HCT116 (cell line): ENCODE results near the gene TXNDC16. TPM values are rescaled to one million over a fixed set of nuclear protein-coding genes. Genes with fewer than 3 reads are reported as not detected.

ENCODE experiments used
- ATAC-seq: fragments of 200-7000 bp; cut with Tn5 transposase; 2 replicates; pipeline ENCODE4 v1.9.1; 2020; ENCODE audit warnings: mild to moderate bottlenecking, moderate library complexity
- BruUV-seq: library from RNA; stranded (reverse); fragments of 400-500 nt; replicated peaks from 2 replicates; lab custom pipeline; 2021; lab: Mats Ljungman, UMichigan
- CTCF ChIA-PET: fragments of 300-600 bp; sonication (Branson Sonifier 250); formaldehyde crosslinking; loops from one replicate; lab custom pipeline; 2021; ENCODE audit warnings: antibody characterized with exemption; lab: Charles Lee
- POLR2A ChIA-PET: fragments of 300-600, 350-600 bp; sonication (Branson Sonifier 250); formaldehyde crosslinking; loops from one replicate; lab custom pipeline; 2021; ENCODE audit warnings: antibody characterized with exemption; lab: Charles Lee
- RAD21 ChIA-PET, 2 experiments: fragments of 300-600 bp; sonication (Branson Sonifier 250); formaldehyde crosslinking; loops; one replicate each; lab custom pipeline; 2023; ENCODE audit warnings: low total read pairs in 2 of 2; ENCODE audit not compliant: uncharacterized antibody in 2 of 2, unreplicated experiment in 2 of 2, low non-redundant PET in 1 of 2; lab: Charles Lee
- DNase-seq: peaks from one replicate; pipeline ENCODE4 v3.0.0-alpha.2; 2010; ENCODE audit warnings: low read depth, low spot score
- H2AFZ ChIP-seq: fragments of 200-600 bp; shearing (Covaris generic), sonication (generic); 2 replicates; pipeline ENCODE4 v1.6.1; 2017; ENCODE audit warnings: low read depth, mixed run types, mixed read lengths, antibody characterized with exemption, low read length; ENCODE audit not compliant: poor library complexity, severe bottlenecking
- H3K27ac ChIP-seq: 2 replicates; pipeline ENCODE4 v1.5.1; 2012; ENCODE audit warnings: low read depth, low read length
- H3K27me3 ChIP-seq: fragments of 200-600 bp; sonication (generic); 2 replicates; pipeline ENCODE4 v1.6.1; 2016; ENCODE audit warnings: mixed run types, low read length, mixed read lengths; ENCODE audit not compliant: insufficient read depth
- H3K36me3 ChIP-seq, 2 experiments: fragments of 200-500 bp in 1 of 2; fragments of 200-600 bp in 1 of 2; sonication (Bioruptor generic) in 1 of 2; sonication (generic) in 1 of 2; 2 replicates each; pipeline versions ENCODE4 v1.5.1 to v1.6.1; 2014 to 2016; ENCODE audit warnings: low read length in 2 of 2, inconsistent platforms in 1 of 2, mixed read lengths in 1 of 2, mixed run types in 1 of 2; ENCODE audit not compliant: insufficient read depth in 2 of 2, control insufficient read depth in 1 of 2
- H3K4me1 ChIP-seq, 2 experiments: fragments of 200-600 bp in 1 of 2; sonication (generic) in 1 of 2; 2 replicates each; pipeline versions ENCODE4 v1.5.1 to v1.6.1; 2012 to 2017; ENCODE audit warnings: low read length in 2 of 2, inconsistent platforms in 1 of 2, mild to moderate bottlenecking in 1 of 2, mixed read lengths in 1 of 2, mixed run types in 1 of 2, moderate library complexity in 1 of 2; ENCODE audit not compliant: insufficient read depth in 2 of 2, control insufficient read depth in 1 of 2
- H3K4me2 ChIP-seq: fragments of 200-600 bp; sonication (generic); 2 replicates; pipeline ENCODE4 v1.6.1; 2017; ENCODE audit warnings: mixed run types, low read length, mixed read lengths
- H3K4me3 ChIP-seq, 2 experiments: fragments of 200-600 bp in 1 of 2; sonication (generic) in 1 of 2; replicated peaks in 1 of 2; 2 replicates each; pipeline ENCODE4 v1.5.1; 2011 to 2016; ENCODE audit warnings: low read length in 2 of 2, control low read depth in 1 of 2, low read depth in 1 of 2, mild to moderate bottlenecking in 1 of 2, mixed read lengths in 1 of 2, mixed run types in 1 of 2
- H3K79me2 ChIP-seq: fragments of 200-600 bp; sonication (generic); 2 replicates; pipeline ENCODE4 v1.6.1; 2017; ENCODE audit warnings: mild to moderate bottlenecking, mixed run types, low read length, moderate library complexity, mixed read lengths; ENCODE audit not compliant: insufficient read depth
- H3K9ac ChIP-seq: fragments of 200-600 bp; sonication (generic); 2 replicates; pipeline ENCODE4 v1.6.1; 2016; ENCODE audit warnings: low read length, mixed read lengths
- H3K9me2 ChIP-seq: fragments of 200-600 bp; sonication (generic), shearing (Covaris generic); 2 replicates; pipeline ENCODE4 v1.6.1; 2017; ENCODE audit warnings: mixed run types, mild to moderate bottlenecking, moderate library complexity; ENCODE audit not compliant: insufficient read depth
- H3K9me3 ChIP-seq, 2 experiments: fragments of 200-500 bp in 1 of 2; fragments of 200-600 bp in 1 of 2; sonication (Bioruptor generic) in 1 of 2; sonication (generic) in 1 of 2; 2 replicates each; pipeline ENCODE4 v1.6.1; 2014 to 2017; ENCODE audit warnings: low read length in 2 of 2, mixed read lengths in 2 of 2, inconsistent platforms in 1 of 2, low read depth in 1 of 2, mild to moderate bottlenecking in 1 of 2, mixed run types in 1 of 2, moderate library complexity in 1 of 2; ENCODE audit not compliant: control insufficient read depth in 1 of 2, insufficient read depth in 1 of 2
- H4K20me1 ChIP-seq: fragments of 200-600 bp; sonication (generic), shearing (Covaris generic); 2 replicates; pipeline ENCODE4 v1.6.1; 2017; ENCODE audit warnings: mixed run types, mild to moderate bottlenecking, moderate library complexity; ENCODE audit not compliant: insufficient read depth
- CBX3 ChIP-seq: IDR thresholded peaks from 2 replicates; pipeline ENCODE4 v1.6.1; 2012; ENCODE audit warnings: low read depth
- CEBPB ChIP-seq: IDR thresholded peaks from 2 replicates; pipeline ENCODE4 v1.6.1; 2012; ENCODE audit warnings: low read depth
- CTCF ChIP-seq, 3 experiments: fragments of 200-600 bp in 1 of 3; sonication (generic) in 1 of 3; IDR thresholded peaks in 2 of 3; conservative IDR thresholded peaks in 1 of 3; 2 replicates each; pipeline ENCODE4 v1.5.1; 2012 to 2017; ENCODE audit warnings: low read depth in 2 of 3, low read length in 2 of 3, antibody characterized with exemption in 1 of 3, borderline replicate concordance in 1 of 3, control low read depth in 1 of 3, mild to moderate bottlenecking in 1 of 3, mixed read lengths in 1 of 3, mixed run types in 1 of 3, moderate library complexity in 1 of 3; ENCODE audit not compliant: insufficient read depth in 1 of 3
- EGR1 ChIP-seq: IDR thresholded peaks from 2 replicates; pipeline ENCODE4 v1.6.1; 2012; ENCODE audit warnings: low read depth
- ELF1 ChIP-seq: IDR thresholded peaks from 2 replicates; pipeline ENCODE4 v1.6.1; 2012; ENCODE audit warnings: low read depth, borderline replicate concordance
- EZH2 ChIP-seq: fragments of 200-600 bp; sonication (generic); IDR thresholded peaks from 2 replicates; pipeline ENCODE4 v1.6.1; 2017; ENCODE audit warnings: antibody characterized with exemption, mixed run types
- EZH2phosphoT487 ChIP-seq: fragments of 200-600 bp; IDR thresholded peaks from 2 replicates; pipeline ENCODE4 v1.6.1; 2018; ENCODE audit warnings: antibody characterized with exemption, borderline replicate concordance
- FOSL1 ChIP-seq: IDR thresholded peaks from 2 replicates; pipeline ENCODE4 v1.6.1; 2012; ENCODE audit warnings: low read depth
- JUND ChIP-seq: IDR thresholded peaks from 2 replicates; pipeline ENCODE4 v1.6.1; 2012
- MAX ChIP-seq: IDR thresholded peaks from 2 replicates; pipeline ENCODE4 v1.6.1; 2012
- POLR2A ChIP-seq: IDR thresholded peaks from 2 replicates; pipeline ENCODE4 v1.7.0; 2011; ENCODE audit warnings: borderline replicate concordance; ENCODE audit not compliant: insufficient read depth, insufficient read length; ENCODE audit errors: extremely low read depth
- POLR2AphosphoS5 ChIP-seq: IDR thresholded peaks from 2 replicates; pipeline ENCODE4 v1.6.1; 2011; ENCODE audit warnings: mild to moderate bottlenecking, low read depth, low read length, moderate library complexity
- REST ChIP-seq: IDR thresholded peaks from 2 replicates; pipeline ENCODE4 v1.6.1; 2012; ENCODE audit warnings: low read depth
- SIN3A ChIP-seq: IDR thresholded peaks from 2 replicates; pipeline ENCODE4 v1.6.1; 2012; ENCODE audit warnings: low read depth
- SP1 ChIP-seq: IDR thresholded peaks from 2 replicates; pipeline ENCODE4 v1.6.1; 2012; ENCODE audit warnings: low read depth
- SRF ChIP-seq: IDR thresholded peaks from 2 replicates; pipeline ENCODE4 v1.6.1; 2012; ENCODE audit warnings: low read depth
- TCF7L2 ChIP-seq: IDR thresholded peaks from 2 replicates; pipeline ENCODE4 v1.7.0; 2011; ENCODE audit warnings: borderline replicate concordance, inconsistent platforms; ENCODE audit not compliant: insufficient read depth, insufficient read length; ENCODE audit errors: extremely low read depth
- YY1 ChIP-seq: IDR thresholded peaks from 2 replicates; pipeline ENCODE4 v1.6.1; 2011; ENCODE audit warnings: low read length, low read depth, moderate library complexity, mild to moderate bottlenecking; ENCODE audit not compliant: insufficient replicate concordance; ENCODE audit errors: extremely low read depth
- ZBTB33 ChIP-seq: IDR thresholded peaks from 2 replicates; pipeline ENCODE4 v1.6.1; 2011; ENCODE audit warnings: mild to moderate bottlenecking, low read length, moderate library complexity; ENCODE audit not compliant: insufficient replicate concordance; ENCODE audit errors: extremely low read depth
- ZNF274 ChIP-seq: fragments of 200-500 bp; sonication (Bioruptor generic); IDR thresholded peaks from 2 replicates; pipeline ENCODE4 v1.6.1; 2014; ENCODE audit warnings: mild to moderate bottlenecking, low read depth, low read length, inconsistent platforms
- intact Hi-C: fragments of 100-400 bp; cut with micrococcal nuclease; formaldehyde crosslinking; loops from 2 replicates; pipeline ENCODE4 v1.10.0; 2022
- total RNA-seq: library from RNA; stranded (reverse); gene quantifications from one replicate; pipeline ENCODE4 v1.2.1, GENCODE V29; 2021; ENCODE audit not compliant: unreplicated experiment

The TXNDC16 gene
- total RNA-seq, 1 experiment from 2014 or later, result 2.7 TPM

GRCh38 chr14:52434955-52435354, 117.3 kb downstream of the TXNDC16 start:
- POLR2A ChIA-PET, result no interaction called here
- Histone ChIP-seq H3K36me3 (no peaks in the 10 kb centered on the region), H3K27me3 (no peaks in the 10 kb centered on the region), H4K20me1 (no peaks in the 10 kb centered on the region), H3K4me1 (no peaks in the 10 kb centered on the region), H3K4me3 (no peak overlapping the region), H3K9me2 (no peaks in the 10 kb centered on the region), H2AFZ (no peak overlapping the region), H3K9ac (no peak overlapping the region), H3K4me2 (no peak overlapping the region), H3K9me3 (no peaks in the 10 kb centered on the region), H3K79me2 (no peaks in the 10 kb centered on the region), H3K27ac (no peak overlapping the region)
- DNase-seq, result no peak
- intact Hi-C loops, result no loop called here
- RAD21 ChIA-PET, result no interaction called here
- no peak for ATAC-seq
- CTCF ChIA-PET, result no interaction called here
- TF ChIP-seq EZH2phosphoT487 (no peak), FOSL1 (no peak), POLR2AphosphoS5 (no peak), ELF1 (no peak), REST (no peak), TCF7L2 (no peak), EGR1 (no peak), ZBTB33 (no peak), ZNF274 (no peak), CEBPB (no peak), CBX3 (no peak), JUND (no peak), MAX (no peak), EZH2 (no peak), SRF (no peak), POLR2A (no peak), SP1 (no peak), CTCF (IDR thresholded peaks at IDR 0.05 in 2 of 3, conservative IDR thresholded peaks at IDR 0.05 in 1 of 3; ENCODE audit: borderline replicate concordance in 1 of 3, insufficient read depth in 1 of 3, low read depth in 2 of 3, low read length in 2 of 3) (no peak), SIN3A (no peak), YY1 (no peak)
- BruUV-seq, result no TSS peak
